Activated CD8-positive, alpha-beta T cell treated with anti-CD3 and anti-CD28 coated beads for 36 hours (primary cell): ENCODE results near the gene JAG1. TPM values are rescaled to one million over a fixed set of nuclear protein-coding genes. Genes with fewer than 3 reads are reported as not detected.

Experiments used
- microRNA-seq: library from miRNA; unstranded; fragments of <30 nt; microRNA quantifications from one replicate; pipeline ENCODE4 v1.2.0, GENCODE V29; 2022; ENCODE audit warnings: borderline microRNAs expressed, borderline replicate concordance
- total RNA-seq, 2 experiments: library from RNA; stranded (reverse); gene quantifications; one replicate each; pipeline ENCODE4 v1.2.3, GENCODE V29; 2021

JAG1 gene
- total RNA-seq, 2 experiments from 2014 or later: 0.41 to 0.58 TPM

Small RNA genes within 50 kb of the gene (microRNA-seq; reads per million reads assigned to microRNA genes)
- not detected for gene MIR6870

Other genes with a start within 250 kb of the JAG1 start
- gene MKKS, start 239.8 kb downstream of the JAG1 start, total RNA-seq: 1 to 10 TPM; 6.9 TPM
- 1 to 10 TPM; 6.5 to 7.3 TPM for gene SLX4IP, start 238.7 kb downstream of the JAG1 start, total RNA-seq